GM23338 (cell line): ENCODE measurements around the gene DDIAS. TPM values are rescaled to one million over a fixed set of nuclear protein-coding genes. Genes with fewer than 3 reads are reported as not detected.

Source experiments
- ATAC-seq: fragments of 200-7000 bp; cut with Tn5 transposase; 3 replicates; pipeline ENCODE4 v1.9.1; 2020
- DNase-seq: peaks from one replicate; pipeline ENCODE4 v3.0.0-alpha.2; 2015; ENCODE audit warnings: low spot score
- H2AFZ ChIP-seq: fragments of 200-600 bp; sonication (generic); 2 replicates; pipeline ENCODE4 v1.8.0; 2016; ENCODE audit warnings: antibody characterized with exemption, mild to moderate bottlenecking, moderate library complexity
- H3F3A ChIP-seq: fragments of 200-600 bp; sonication (generic); replicated peaks from 2 replicates; pipeline ENCODE4 v1.8.0; 2017; ENCODE audit warnings: antibody characterized with exemption, mixed run types, low read depth
- H3K27ac ChIP-seq: fragments of 200-600 bp; sonication (generic); 2 replicates; pipeline ENCODE4 v1.6.1; 2016; ENCODE audit warnings: low read depth
- H3K27me3 ChIP-seq: fragments of 200-600 bp; sonication (generic); 2 replicates; pipeline ENCODE4 v1.8.0; 2016; ENCODE audit warnings: mild to moderate bottlenecking, mixed run types, moderate library complexity; ENCODE audit not compliant: insufficient read depth
- H3K36me3 ChIP-seq: fragments of 200-600 bp; sonication (generic); 2 replicates; pipeline ENCODE4 v1.8.0; 2016; ENCODE audit warnings: mild to moderate bottlenecking; ENCODE audit not compliant: insufficient read depth
- H3K4me1 ChIP-seq: fragments of 200-600 bp; sonication (generic); 2 replicates; pipeline ENCODE4 v1.8.0; 2016; ENCODE audit warnings: mild to moderate bottlenecking, moderate library complexity; ENCODE audit not compliant: insufficient read depth
- H3K4me2 ChIP-seq: fragments of 200-600 bp; sonication (generic); 2 replicates; pipeline ENCODE4 v1.7.1; 2017; ENCODE audit warnings: mixed run types
- H3K4me3 ChIP-seq: fragments of 200-600 bp; sonication (generic); 2 replicates; pipeline ENCODE4 v1.6.1; 2016; ENCODE audit warnings: mixed run types
- H3K79me2 ChIP-seq: fragments of 200-600 bp; sonication (generic); replicated peaks from 2 replicates; pipeline ENCODE4 v1.8.0; 2017; ENCODE audit warnings: mild to moderate bottlenecking; ENCODE audit not compliant: insufficient read depth
- H3K9me2 ChIP-seq: fragments of 200-600 bp; sonication (generic); 2 replicates; pipeline ENCODE4 v1.8.0; 2017; ENCODE audit not compliant: insufficient read depth
- H4K20me1 ChIP-seq: fragments of 200-600 bp; sonication (generic); replicated peaks from 2 replicates; pipeline ENCODE4 v1.8.0; 2017; ENCODE audit warnings: mild to moderate bottlenecking; ENCODE audit not compliant: insufficient read depth
- H3K27ac Mint-ChIP-seq: 2 replicates; pipeline ENCODE4 v1.8.0; 2020; ENCODE audit warnings: inconsistent platforms, mild to moderate bottlenecking, moderate library complexity, mixed read lengths
- H3K27me3 Mint-ChIP-seq: 3 replicates; pipeline ENCODE4 v1.8.0; 2022; ENCODE audit warnings: low read depth, mild to moderate bottlenecking, moderate library complexity, mixed read lengths, inconsistent platforms; ENCODE audit not compliant: insufficient read depth, poor library complexity
- H3K36me3 Mint-ChIP-seq: 3 replicates; pipeline ENCODE4 v1.8.0; 2021; ENCODE audit warnings: low read depth, mild to moderate bottlenecking, inconsistent platforms, moderate library complexity, mixed read lengths
- H3K4me1 Mint-ChIP-seq: 3 replicates; pipeline ENCODE4 v1.8.0; 2020; ENCODE audit warnings: mild to moderate bottlenecking, inconsistent platforms, mixed read lengths
- H3K4me3 Mint-ChIP-seq: 3 replicates; pipeline ENCODE4 v1.8.0; 2021; ENCODE audit warnings: moderate library complexity, mild to moderate bottlenecking, inconsistent platforms, mixed read lengths
- H3K9me3 Mint-ChIP-seq: 3 replicates; pipeline ENCODE4 v1.8.0; 2020; ENCODE audit warnings: moderate library complexity, mild to moderate bottlenecking, inconsistent platforms, mixed read lengths
- CREB1 ChIP-seq: fragments of 250-450 bp; sonication (Bioruptor Pico); IDR thresholded peaks from 2 replicates; pipeline ENCODE4 v1.5.0; 2020; ENCODE audit warnings: low read depth, mild to moderate bottlenecking, moderate library complexity
- EZH2 ChIP-seq: fragments of 200-600 bp; sonication (generic); IDR thresholded peaks from one replicate; pipeline ENCODE4 v1.8.0; 2017; ENCODE audit warnings: antibody characterized with exemption, mild to moderate bottlenecking, low read depth; ENCODE audit not compliant: unreplicated experiment
- EZH2phosphoT487 ChIP-seq: fragments of 200-600 bp; sonication (generic); IDR thresholded peaks from one replicate; pipeline ENCODE4 v1.8.1; 2018; ENCODE audit warnings: antibody characterized with exemption; ENCODE audit not compliant: unreplicated experiment
- JUNB ChIP-seq: IDR thresholded peaks from one replicate; pipeline ENCODE4 v1.6.1; 2016; ENCODE audit warnings: antibody characterized with exemption; ENCODE audit not compliant: unreplicated experiment
- NANOG ChIP-seq: IDR thresholded peaks from 2 replicates; pipeline ENCODE4 v1.6.1; 2016; ENCODE audit warnings: antibody characterized with exemption, borderline replicate concordance
- POLR2AphosphoS5 ChIP-seq: IDR thresholded peaks from 2 replicates; pipeline ENCODE4 v1.6.1; 2016; ENCODE audit warnings: antibody characterized with exemption, low read depth
- STAT1 ChIP-seq: IDR thresholded peaks from one replicate; pipeline ENCODE4 v1.6.1; 2016; ENCODE audit warnings: antibody characterized with exemption; ENCODE audit not compliant: unreplicated experiment
- ZNF114 ChIP-seq: fragments of 250-450 bp; sonication (Bioruptor Pico); IDR thresholded peaks from 2 replicates; pipeline ENCODE4 v1.5.0; 2020; ENCODE audit warnings: mild to moderate bottlenecking, moderate library complexity
- ZNF331 ChIP-seq: fragments of 250-450 bp; sonication (Bioruptor Pico); IDR thresholded peaks from 2 replicates; pipeline ENCODE4 v1.5.0; 2020; ENCODE audit warnings: low read depth, mild to moderate bottlenecking, moderate library complexity
- polyA plus RNA-seq: library from polyadenylated mRNA; unstranded; fragments of >200 nt; fragmentation: Nextera tagmentation; extraction: Ambion mirVana; gene quantifications from 2 replicates; pipeline ENCODE4 v1.2.1, GENCODE V29; 2016
- total RNA-seq: library from RNA; depleted of rRNA; stranded (reverse); fragments of >200 nt; shearing (Covaris generic); gene quantifications from 2 replicates; pipeline ENCODE4 v1.2.3, GENCODE V29; 2014
- TF ChIP-seq, protein P1 (sequence below): fragments of 250-450 bp; sonication (Bioruptor Pico); IDR thresholded peaks from 2 replicates; pipeline ENCODE4 v1.5.0; 2020; ENCODE audit warnings: mild to moderate bottlenecking, moderate library complexity
- TF ChIP-seq, protein P2 (sequence below), 2 experiments: fragments of 200-600 bp in 1 of 2; sonication (generic) in 1 of 2; conservative IDR thresholded peaks; 2 replicates each; pipeline versions ENCODE4 v1.5.1 to v1.6.1; 2016 to 2017; ENCODE audit warnings: antibody characterized with exemption in 2 of 2, low read depth in 2 of 2, mild to moderate bottlenecking in 2 of 2, moderate library complexity in 1 of 2
- TF ChIP-seq, protein P3 (sequence below): IDR thresholded peaks from 2 replicates; pipeline ENCODE4 v1.6.1; 2016; ENCODE audit warnings: antibody characterized with exemption
- TF ChIP-seq, protein P4 (sequence below): IDR thresholded peaks from one replicate; pipeline ENCODE4 v1.6.1; 2018; ENCODE audit warnings: antibody characterized with exemption; ENCODE audit not compliant: unreplicated experiment

Gene DDIAS
- total and polyA plus RNA-seq, 2 experiments from 2014 or later = 19.5 to 53.0 TPM

DNA sequence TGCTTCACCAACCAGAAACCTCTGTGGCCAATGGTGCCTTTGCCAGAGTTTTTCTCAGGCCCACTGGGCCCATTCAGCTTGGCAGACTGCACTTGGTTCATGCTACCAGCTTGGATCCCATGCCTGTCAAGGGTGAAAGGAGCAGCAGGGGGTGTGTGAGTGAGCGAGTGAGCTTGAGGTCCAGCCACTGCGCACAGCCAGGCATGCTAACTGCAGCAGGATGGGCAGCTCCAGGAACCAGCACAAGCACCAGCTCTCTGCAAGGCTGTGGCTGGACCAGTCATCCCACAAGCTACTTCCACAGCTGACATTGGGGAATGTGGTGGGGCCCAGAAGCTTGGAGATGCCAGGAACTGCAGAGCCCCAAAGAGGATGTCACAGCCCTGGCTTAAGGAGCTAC lies 40.8 kb downstream of the DDIAS start:
- no peak overlapping the region for H3K4me3 ChIP-seq
- no peaks in the 10 kb centered on the region; the same call in 1 of the 3 replicates for H3K9me3 Mint-ChIP-seq
- no peak overlapping the region for H2AFZ ChIP-seq
- peaks cover 4% of the 10 kb centered on the region; the same call in 1 of the 2 replicates for H3K9me2 ChIP-seq
- TF ChIP-seq ZNF331 = no peak
- no peak for TF ChIP-seq STAT1
- TF ChIP-seq EZH2phosphoT487 = no peak
- TF ChIP-seq, protein P1, sequence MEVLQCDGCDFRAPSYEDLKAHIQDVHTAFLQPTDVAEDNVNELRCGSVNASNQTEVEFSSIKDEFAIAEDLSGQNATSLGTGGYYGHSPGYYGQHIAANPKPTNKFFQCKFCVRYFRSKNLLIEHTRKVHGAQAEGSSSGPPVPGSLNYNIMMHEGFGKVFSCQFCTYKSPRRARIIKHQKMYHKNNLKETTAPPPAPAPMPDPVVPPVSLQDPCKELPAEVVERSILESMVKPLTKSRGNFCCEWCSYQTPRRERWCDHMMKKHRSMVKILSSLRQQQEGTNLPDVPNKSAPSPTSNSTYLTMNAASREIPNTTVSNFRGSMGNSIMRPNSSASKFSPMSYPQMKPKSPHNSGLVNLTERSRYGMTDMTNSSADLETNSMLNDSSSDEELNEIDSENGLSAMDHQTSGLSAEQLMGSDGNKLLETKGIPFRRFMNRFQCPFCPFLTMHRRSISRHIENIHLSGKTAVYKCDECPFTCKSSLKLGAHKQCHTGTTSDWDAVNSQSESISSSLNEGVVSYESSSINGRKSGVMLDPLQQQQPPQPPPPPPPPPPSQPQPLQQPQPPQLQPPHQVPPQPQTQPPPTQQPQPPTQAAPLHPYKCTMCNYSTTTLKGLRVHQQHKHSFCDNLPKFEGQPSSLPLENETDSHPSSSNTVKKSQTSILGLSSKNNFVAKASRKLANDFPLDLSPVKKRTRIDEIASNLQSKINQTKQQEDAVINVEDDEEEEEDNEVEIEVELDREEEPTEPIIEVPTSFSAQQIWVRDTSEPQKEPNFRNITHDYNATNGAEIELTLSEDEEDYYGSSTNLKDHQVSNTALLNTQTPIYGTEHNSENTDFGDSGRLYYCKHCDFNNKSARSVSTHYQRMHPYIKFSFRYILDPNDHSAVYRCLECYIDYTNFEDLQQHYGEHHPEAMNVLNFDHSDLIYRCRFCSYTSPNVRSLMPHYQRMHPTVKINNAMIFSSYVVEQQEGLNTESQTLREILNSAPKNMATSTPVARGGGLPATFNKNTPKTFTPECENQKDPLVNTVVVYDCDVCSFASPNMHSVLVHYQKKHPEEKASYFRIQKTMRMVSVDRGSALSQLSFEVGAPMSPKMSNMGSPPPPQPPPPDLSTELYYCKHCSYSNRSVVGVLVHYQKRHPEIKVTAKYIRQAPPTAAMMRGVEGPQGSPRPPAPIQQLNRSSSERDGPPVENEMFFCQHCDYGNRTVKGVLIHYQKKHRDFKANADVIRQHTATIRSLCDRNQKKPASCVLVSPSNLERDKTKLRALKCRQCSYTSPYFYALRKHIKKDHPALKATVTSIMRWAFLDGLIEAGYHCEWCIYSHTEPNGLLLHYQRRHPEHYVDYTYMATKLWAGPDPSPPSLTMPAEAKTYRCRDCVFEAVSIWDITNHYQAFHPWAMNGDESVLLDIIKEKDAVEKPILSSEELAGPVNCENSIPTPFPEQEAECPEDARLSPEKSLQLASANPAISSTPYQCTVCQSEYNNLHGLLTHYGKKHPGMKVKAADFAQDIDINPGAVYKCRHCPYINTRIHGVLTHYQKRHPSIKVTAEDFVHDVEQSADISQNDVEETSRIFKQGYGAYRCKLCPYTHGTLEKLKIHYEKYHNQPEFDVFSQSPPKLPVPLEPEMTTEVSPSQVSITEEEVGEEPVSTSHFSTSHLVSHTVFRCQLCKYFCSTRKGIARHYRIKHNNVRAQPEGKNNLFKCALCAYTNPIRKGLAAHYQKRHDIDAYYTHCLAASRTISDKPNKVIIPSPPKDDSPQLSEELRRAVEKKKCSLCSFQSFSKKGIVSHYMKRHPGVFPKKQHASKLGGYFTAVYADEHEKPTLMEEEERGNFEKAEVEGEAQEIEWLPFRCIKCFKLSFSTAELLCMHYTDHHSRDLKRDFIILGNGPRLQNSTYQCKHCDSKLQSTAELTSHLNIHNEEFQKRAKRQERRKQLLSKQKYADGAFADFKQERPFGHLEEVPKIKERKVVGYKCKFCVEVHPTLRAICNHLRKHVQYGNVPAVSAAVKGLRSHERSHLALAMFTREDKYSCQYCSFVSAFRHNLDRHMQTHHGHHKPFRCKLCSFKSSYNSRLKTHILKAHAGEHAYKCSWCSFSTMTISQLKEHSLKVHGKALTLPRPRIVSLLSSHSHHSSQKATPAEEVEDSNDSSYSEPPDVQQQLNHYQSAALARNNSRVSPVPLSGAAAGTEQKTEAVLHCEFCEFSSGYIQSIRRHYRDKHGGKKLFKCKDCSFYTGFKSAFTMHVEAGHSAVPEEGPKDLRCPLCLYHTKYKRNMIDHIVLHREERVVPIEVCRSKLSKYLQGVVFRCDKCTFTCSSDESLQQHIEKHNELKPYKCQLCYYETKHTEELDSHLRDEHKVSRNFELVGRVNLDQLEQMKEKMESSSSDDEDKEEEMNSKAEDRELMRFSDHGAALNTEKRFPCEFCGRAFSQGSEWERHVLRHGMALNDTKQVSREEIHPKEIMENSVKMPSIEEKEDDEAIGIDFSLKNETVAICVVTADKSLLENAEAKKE = no peak
- TF ChIP-seq POLR2AphosphoS5 = no peak
- TF ChIP-seq EZH2 = no peak
- no peak for TF ChIP-seq NANOG
- TF ChIP-seq, protein P2, sequence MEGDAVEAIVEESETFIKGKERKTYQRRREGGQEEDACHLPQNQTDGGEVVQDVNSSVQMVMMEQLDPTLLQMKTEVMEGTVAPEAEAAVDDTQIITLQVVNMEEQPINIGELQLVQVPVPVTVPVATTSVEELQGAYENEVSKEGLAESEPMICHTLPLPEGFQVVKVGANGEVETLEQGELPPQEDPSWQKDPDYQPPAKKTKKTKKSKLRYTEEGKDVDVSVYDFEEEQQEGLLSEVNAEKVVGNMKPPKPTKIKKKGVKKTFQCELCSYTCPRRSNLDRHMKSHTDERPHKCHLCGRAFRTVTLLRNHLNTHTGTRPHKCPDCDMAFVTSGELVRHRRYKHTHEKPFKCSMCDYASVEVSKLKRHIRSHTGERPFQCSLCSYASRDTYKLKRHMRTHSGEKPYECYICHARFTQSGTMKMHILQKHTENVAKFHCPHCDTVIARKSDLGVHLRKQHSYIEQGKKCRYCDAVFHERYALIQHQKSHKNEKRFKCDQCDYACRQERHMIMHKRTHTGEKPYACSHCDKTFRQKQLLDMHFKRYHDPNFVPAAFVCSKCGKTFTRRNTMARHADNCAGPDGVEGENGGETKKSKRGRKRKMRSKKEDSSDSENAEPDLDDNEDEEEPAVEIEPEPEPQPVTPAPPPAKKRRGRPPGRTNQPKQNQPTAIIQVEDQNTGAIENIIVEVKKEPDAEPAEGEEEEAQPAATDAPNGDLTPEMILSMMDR (conservative IDR thresholded peaks at IDR 0.05; ENCODE audit: low read depth in 2 of 2) = no peak
- no peak for TF ChIP-seq CREB1 (CRISPR knock-in tag)
- TF ChIP-seq, protein P3, sequence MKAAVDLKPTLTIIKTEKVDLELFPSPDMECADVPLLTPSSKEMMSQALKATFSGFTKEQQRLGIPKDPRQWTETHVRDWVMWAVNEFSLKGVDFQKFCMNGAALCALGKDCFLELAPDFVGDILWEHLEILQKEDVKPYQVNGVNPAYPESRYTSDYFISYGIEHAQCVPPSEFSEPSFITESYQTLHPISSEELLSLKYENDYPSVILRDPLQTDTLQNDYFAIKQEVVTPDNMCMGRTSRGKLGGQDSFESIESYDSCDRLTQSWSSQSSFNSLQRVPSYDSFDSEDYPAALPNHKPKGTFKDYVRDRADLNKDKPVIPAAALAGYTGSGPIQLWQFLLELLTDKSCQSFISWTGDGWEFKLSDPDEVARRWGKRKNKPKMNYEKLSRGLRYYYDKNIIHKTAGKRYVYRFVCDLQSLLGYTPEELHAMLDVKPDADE = no peak
- TF ChIP-seq, protein P4, sequence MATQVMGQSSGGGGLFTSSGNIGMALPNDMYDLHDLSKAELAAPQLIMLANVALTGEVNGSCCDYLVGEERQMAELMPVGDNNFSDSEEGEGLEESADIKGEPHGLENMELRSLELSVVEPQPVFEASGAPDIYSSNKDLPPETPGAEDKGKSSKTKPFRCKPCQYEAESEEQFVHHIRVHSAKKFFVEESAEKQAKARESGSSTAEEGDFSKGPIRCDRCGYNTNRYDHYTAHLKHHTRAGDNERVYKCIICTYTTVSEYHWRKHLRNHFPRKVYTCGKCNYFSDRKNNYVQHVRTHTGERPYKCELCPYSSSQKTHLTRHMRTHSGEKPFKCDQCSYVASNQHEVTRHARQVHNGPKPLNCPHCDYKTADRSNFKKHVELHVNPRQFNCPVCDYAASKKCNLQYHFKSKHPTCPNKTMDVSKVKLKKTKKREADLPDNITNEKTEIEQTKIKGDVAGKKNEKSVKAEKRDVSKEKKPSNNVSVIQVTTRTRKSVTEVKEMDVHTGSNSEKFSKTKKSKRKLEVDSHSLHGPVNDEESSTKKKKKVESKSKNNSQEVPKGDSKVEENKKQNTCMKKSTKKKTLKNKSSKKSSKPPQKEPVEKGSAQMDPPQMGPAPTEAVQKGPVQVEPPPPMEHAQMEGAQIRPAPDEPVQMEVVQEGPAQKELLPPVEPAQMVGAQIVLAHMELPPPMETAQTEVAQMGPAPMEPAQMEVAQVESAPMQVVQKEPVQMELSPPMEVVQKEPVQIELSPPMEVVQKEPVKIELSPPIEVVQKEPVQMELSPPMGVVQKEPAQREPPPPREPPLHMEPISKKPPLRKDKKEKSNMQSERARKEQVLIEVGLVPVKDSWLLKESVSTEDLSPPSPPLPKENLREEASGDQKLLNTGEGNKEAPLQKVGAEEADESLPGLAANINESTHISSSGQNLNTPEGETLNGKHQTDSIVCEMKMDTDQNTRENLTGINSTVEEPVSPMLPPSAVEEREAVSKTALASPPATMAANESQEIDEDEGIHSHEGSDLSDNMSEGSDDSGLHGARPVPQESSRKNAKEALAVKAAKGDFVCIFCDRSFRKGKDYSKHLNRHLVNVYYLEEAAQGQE = no peak
- no peak for TF ChIP-seq ZNF114 (CRISPR knock-in tag)
- no peak for TF ChIP-seq JUNB
- no peaks in the 10 kb centered on the region for H3K36me3 ChIP-seq
- no peak for DNase-seq
- H3K4me3 Mint-ChIP-seq = no peak overlapping the region
- no peaks in the 10 kb centered on the region for H3K27me3 ChIP-seq
- H3F3A ChIP-seq = no peaks in the 10 kb centered on the region
- H3K27me3 Mint-ChIP-seq = peaks cover 5% of the 10 kb centered on the region
- no peak overlapping the region for H3K27ac ChIP-seq
- ATAC-seq = no peak
- H3K4me1 Mint-ChIP-seq = no peaks in the 10 kb centered on the region
- H3K36me3 Mint-ChIP-seq = 0 out of 3 replicates have a peak, but pooled peaks cover 3% of the 10 kb centered on the region
- no peaks in the 10 kb centered on the region for H4K20me1 ChIP-seq
- H3K79me2 ChIP-seq = no peaks in the 10 kb centered on the region
- no peak overlapping the region for H3K27ac Mint-ChIP-seq
- no peak overlapping the region for H3K4me2 ChIP-seq
- no peaks in the 10 kb centered on the region for H3K4me1 ChIP-seq
